NT2/D1 (cell line): ENCODE data around the gene PSMD2.

ENCODE experiments used
- DNase-seq: peaks from one replicate; pipeline ENCODE4 v3.0.0-alpha.2; 2011; ENCODE audit warnings: low read depth, low spot score
- H3K27me3 ChIP-seq: 2 replicates; pipeline ENCODE4 v1.6.0; 2011; ENCODE audit warnings: mild to moderate bottlenecking; ENCODE audit not compliant: insufficient read length, insufficient read depth
- H3K36me3 ChIP-seq: 2 replicates; pipeline ENCODE4 v1.6.1; 2011; ENCODE audit warnings: mild to moderate bottlenecking, low read length, mixed read lengths; ENCODE audit not compliant: insufficient read depth, insufficient read length
- H3K4me1 ChIP-seq: 2 replicates; pipeline ENCODE4 v1.5.1; 2011; ENCODE audit not compliant: insufficient read depth, insufficient read length
- H3K4me3 ChIP-seq: 2 replicates; pipeline ENCODE4 v1.5.1; 2011; ENCODE audit warnings: low read depth; ENCODE audit not compliant: insufficient read length
- H3K9ac ChIP-seq: 2 replicates; pipeline ENCODE4 v1.6.0; 2011; ENCODE audit warnings: low read depth; ENCODE audit not compliant: insufficient read length
- H3K9me3 ChIP-seq: 2 replicates; pipeline ENCODE4 v1.5.1; 2011; ENCODE audit warnings: mild to moderate bottlenecking, low read length; ENCODE audit not compliant: insufficient read depth
- SUZ12 ChIP-seq: IDR thresholded peaks from 2 replicates; pipeline ENCODE4 v1.6.1; 2011; ENCODE audit not compliant: insufficient read length, insufficient read depth; ENCODE audit errors: extremely low read depth
- YY1 ChIP-seq: IDR thresholded peaks from 2 replicates; pipeline ENCODE4 v1.6.1; 2011; ENCODE audit not compliant: insufficient read length, insufficient read depth
- ZNF274 ChIP-seq: IDR thresholded peaks from 2 replicates; pipeline ENCODE4 v1.6.1; 2011; ENCODE audit warnings: mild to moderate bottlenecking, low read depth, low read length

PSMD2 gene

DNA sequence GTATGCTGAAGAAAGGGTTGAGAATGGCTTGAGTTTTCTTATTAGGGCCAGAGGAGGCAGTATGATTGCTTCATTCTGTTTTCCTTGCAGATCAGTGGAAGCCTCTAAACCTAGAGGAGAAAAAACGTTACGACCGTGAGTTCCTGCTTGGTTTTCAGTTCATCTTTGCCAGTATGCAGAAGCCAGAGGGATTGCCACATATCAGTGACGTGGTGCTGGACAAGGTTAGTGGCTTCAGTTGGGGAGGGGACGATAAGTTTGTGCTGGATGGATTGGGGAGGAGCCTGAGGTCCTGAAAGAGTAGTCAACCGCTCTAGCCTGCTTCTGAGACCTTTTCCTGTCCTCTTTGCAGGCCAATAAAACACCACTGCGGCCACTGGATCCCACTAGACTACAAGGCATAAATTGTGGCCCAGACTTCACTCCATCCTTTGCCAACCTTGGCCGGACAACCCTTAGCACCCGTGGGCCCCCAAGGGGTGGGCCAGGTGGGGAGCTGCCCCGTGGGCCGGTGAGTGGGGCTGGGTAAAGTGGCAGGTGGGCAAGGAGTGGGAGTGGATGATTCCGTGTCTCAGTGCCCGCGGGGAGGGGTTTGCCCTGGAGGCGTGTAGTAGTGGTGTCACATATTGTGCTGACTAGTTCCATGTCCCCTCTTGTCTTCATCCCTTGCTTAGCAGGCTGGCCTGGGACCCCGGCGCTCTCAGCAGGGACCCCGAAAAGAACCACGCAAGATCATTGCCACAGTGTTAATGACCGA lies 23.9 kb downstream of the PSMD2 start:
- Histone ChIP-seq H3K36me3 (peaks cover 98% of the 10 kb centered on the region), H3K27me3 (no peaks in the 10 kb centered on the region), H3K4me1 (peaks cover 8% of the 10 kb centered on the region), H3K9me3 (no peaks in the 10 kb centered on the region), H3K9ac (no peak overlapping the region), H3K4me3 (no peak overlapping the region)
- no peak for DNase-seq
- TF ChIP-seq ZNF274 (no peak), SUZ12 (no peak), YY1 (no peak)

DNA sequence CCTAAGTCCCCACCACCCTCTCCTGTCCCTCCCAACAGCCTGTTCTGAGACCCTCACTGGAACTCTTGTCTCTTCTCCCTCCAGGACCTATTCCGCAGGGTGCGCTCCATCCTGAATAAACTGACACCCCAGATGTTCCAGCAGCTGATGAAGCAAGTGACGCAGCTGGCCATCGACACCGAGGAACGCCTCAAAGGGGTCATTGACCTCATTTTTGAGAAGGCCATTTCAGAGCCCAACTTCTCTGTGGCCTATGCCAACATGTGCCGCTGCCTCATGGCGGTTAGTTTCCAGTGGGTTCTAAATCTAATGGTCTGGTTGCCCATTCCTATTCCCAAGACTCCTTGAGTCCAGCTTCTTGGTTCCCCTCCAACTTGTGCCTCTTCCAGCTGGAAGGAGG lies 24.7 kb downstream of the PSMD2 start:
- no peak overlapping the region for H3K4me3 ChIP-seq
- H3K27me3 ChIP-seq = no peaks in the 10 kb centered on the region
- DNase-seq = no peak
- peaks cover 8% of the 10 kb centered on the region for H3K4me1 ChIP-seq
- H3K9me3 ChIP-seq = no peaks in the 10 kb centered on the region
- H3K36me3 ChIP-seq = peaks cover 99% of the 10 kb centered on the region
- TF ChIP-seq ZNF274 (no peak), YY1 (no peak), SUZ12 (no peak)
- no peak overlapping the region for H3K9ac ChIP-seq

DNA sequence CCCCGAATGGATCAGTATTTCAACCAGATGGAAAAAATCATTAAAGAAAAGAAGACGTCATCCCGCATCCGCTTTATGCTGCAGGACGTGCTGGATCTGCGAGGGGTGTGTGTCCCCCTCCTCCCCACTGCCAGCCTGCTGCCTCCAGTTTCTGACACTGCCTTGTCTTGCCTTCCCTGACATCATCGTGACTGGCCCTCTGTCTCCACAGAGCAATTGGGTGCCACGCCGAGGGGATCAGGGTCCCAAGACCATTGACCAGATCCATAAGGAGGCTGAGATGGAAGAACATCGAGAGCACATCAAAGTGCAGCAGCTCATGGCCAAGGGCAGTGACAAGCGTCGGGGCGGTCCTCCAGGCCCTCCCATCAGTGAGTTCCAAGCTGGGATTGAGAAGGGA lies 26.2 kb downstream of the PSMD2 start:
- Histone ChIP-seq H3K9ac (no peak overlapping the region), H3K4me3 (no peak overlapping the region), H3K4me1 (no peaks in the 10 kb centered on the region), H3K9me3 (no peaks in the 10 kb centered on the region), H3K27me3 (no peaks in the 10 kb centered on the region), H3K36me3 (peaks cover 98% of the 10 kb centered on the region)
- TF ChIP-seq ZNF274 = no peak
- no peak for TF ChIP-seq YY1
- no peak for TF ChIP-seq SUZ12
- no peak for DNase-seq

DNA sequence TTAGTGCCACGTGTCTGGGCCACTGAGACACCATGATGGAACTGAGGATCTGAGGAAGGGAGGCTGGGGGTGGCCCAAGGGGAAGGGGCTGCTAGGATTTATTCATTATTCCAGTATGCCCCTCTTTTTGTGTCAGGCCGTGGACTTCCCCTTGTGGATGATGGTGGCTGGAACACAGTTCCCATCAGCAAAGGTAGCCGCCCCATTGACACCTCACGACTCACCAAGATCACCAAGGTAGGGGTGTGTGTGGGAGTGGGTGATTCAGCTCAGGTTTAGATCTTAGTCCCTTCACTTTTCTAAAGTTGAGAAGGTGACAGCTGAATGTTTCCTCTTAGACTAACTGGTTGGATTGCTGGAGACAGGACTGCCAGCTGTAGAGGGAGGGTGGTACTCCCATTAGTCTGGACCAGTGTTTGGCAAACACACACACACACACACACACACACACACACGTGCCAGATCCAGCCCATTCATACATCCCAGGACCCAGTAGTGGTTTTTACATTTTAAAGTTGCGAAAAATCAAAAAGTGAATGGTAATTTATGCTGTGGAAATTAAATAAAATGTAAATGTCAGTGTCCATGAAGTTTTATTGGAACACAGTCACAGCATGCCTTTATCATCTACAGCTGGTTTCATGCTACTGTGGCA lies 26.8 kb downstream of the PSMD2 start:
- Histone ChIP-seq H3K36me3 (peaks cover 94% of the 10 kb centered on the region), H3K27me3 (no peaks in the 10 kb centered on the region), H3K9me3 (no peaks in the 10 kb centered on the region), H3K4me1 (no peaks in the 10 kb centered on the region), H3K9ac (no peak overlapping the region), H3K4me3 (no peak overlapping the region)
- DNase-seq = no peak
- TF ChIP-seq YY1 = no peak
- no peak for TF ChIP-seq ZNF274
- no peak for TF ChIP-seq SUZ12

DNA sequence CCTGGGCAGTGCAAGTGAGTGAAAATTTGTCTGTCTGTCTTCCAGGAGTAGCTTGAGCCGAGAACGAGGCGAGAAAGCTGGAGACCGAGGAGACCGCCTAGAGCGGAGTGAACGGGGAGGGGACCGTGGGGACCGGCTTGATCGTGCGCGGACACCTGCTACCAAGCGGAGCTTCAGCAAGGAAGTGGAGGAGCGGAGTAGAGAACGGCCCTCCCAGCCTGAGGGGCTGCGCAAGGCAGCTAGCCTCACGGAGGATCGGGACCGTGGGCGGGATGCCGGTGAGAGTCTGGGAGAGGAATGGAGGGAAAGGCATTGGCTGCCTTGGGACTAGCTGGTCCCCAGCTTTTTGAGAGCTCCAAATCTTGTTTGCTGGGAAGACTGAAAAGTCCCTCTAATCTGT lies 28.1 kb downstream of the PSMD2 start:
- Histone ChIP-seq H3K36me3 (peaks cover 94% of the 10 kb centered on the region), H3K9ac (no peak overlapping the region), H3K27me3 (no peaks in the 10 kb centered on the region), H3K9me3 (no peaks in the 10 kb centered on the region), H3K4me3 (no peak overlapping the region), H3K4me1 (peaks cover 3% of the 10 kb centered on the region)
- DNase-seq = no peak
- TF ChIP-seq YY1 (no peak), SUZ12 (no peak), ZNF274 (no peak)

DNA sequence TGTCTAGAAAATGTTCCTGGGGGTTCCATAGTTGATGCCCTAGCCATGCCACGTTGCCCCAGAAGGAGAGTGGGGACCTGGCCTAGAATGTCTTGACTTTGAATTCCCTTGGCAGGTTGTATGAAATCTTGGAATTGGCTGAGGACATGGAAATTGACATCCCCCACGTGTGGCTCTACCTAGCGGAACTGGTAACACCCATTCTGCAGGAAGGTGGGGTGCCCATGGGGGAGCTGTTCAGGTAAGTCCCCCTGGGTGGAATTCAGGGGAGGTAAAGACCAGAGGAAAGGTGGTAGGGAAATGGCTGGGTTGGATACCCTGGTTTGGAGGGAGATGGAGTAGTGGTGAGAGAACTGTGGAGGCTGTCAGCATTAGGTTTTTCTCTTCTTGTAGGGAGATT lies 29.5 kb downstream of the PSMD2 start:
- no peak for DNase-seq
- Histone ChIP-seq H3K36me3 (peaks cover 94% of the 10 kb centered on the region), H3K27me3 (no peaks in the 10 kb centered on the region), H3K4me1 (peaks cover 3% of the 10 kb centered on the region), H3K4me3 (no peak overlapping the region), H3K9ac (no peak overlapping the region), H3K9me3 (no peaks in the 10 kb centered on the region)
- no peak for TF ChIP-seq SUZ12
- no peak for TF ChIP-seq ZNF274
- no peak for TF ChIP-seq YY1

DNA sequence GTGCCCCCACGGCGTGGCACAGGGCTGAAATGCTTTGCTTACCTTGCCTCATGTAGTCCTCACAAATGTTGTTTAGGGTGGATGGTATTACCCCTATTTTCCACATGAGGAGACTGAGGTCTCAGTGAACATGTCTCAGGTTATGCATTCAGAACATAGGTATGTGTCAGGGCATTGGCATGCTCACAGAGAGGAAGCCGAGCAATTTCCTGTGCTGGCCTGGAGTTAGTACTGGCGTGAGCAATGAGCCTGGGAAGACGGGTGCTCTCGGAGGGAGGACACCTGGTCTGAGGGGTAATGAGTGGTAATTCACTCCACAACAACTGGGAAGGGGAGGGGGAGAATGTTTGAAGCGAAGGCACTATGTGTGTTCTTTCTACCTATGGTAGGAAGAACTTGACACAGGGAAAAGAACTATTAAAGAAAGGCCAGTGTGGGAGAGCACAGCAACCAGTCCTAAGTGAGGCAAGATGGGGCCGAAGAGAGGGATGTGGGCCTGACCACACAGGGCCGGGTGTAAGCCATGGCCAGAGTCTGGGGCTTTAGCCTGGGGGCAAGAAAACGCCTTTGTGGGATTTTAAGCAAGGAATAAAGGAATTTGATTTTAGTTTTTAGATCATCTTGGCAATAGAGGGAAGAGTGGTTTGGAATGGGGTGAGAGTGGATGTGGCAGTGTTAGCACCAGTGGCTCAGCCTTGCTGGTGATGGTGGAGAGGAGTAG lies 33.5 kb downstream of the PSMD2 start:
- Histone ChIP-seq H3K9ac (no peak overlapping the region), H3K4me3 (no peak overlapping the region), H3K4me1 (peaks cover 9% of the 10 kb centered on the region), H3K27me3 (no peaks in the 10 kb centered on the region), H3K9me3 (no peaks in the 10 kb centered on the region), H3K36me3 (peaks cover 82% of the 10 kb centered on the region)
- TF ChIP-seq SUZ12 = no peak
- TF ChIP-seq YY1 = no peak
- TF ChIP-seq ZNF274 = no peak
- DNase-seq = no peak
